HUES6 (cell line): ENCODE results near the gene SSH2.
A peak's percentile ranks its signal among the peaks of the same experiment; 100 is the strongest.

Experiments used
- H3K27ac ChIP-seq: 2 replicates; pipeline ENCODE4 v1.7.0; 2013; ENCODE audit warnings: low read depth, mild to moderate bottlenecking, low read length, inconsistent platforms
- H3K27me3 ChIP-seq: 2 replicates; pipeline ENCODE4 v1.6.1; 2013; ENCODE audit warnings: low read length; ENCODE audit not compliant: control insufficient read depth, insufficient read depth
- H3K36me3 ChIP-seq: 2 replicates; pipeline ENCODE4 v1.6.1; 2013; ENCODE audit warnings: low read length; ENCODE audit not compliant: control insufficient read depth, insufficient read depth
- H3K4me1 ChIP-seq: 2 replicates; pipeline ENCODE4 v1.6.1; 2013; ENCODE audit warnings: low read length; ENCODE audit not compliant: control insufficient read depth, insufficient read depth
- H3K4me3 ChIP-seq: 2 replicates; pipeline ENCODE4 v1.5.1; 2013; ENCODE audit warnings: low read depth, low read length
- H3K9ac ChIP-seq: one replicate; pipeline ENCODE4 v1.6.1; 2013; ENCODE audit warnings: mild to moderate bottlenecking, low read length
- H3K9me3 ChIP-seq: 2 replicates; pipeline ENCODE4 v1.6.1; 2013; ENCODE audit warnings: low read depth, low read length; ENCODE audit not compliant: control insufficient read depth, insufficient read depth

The SSH2 gene

GRCh38 chr17:29591737-29592608 lies 338.1 kb downstream of the SSH2 start:
- Histone ChIP-seq H3K36me3 (no peaks in the 10 kb centered on the region), H3K9me3 (no peaks in the 10 kb centered on the region), H3K4me3 (peak overlapping the region; percentile 64), H3K27me3 (peaks cover 13% of the 10 kb centered on the region; the same call in 1 of the 2 replicates), H3K27ac (no peak overlapping the region), H3K9ac (no peak overlapping the region), H3K4me1 (peaks cover 47% of the 10 kb centered on the region)

- peaks cover 13% of the 10 kb centered on the region; the same call in 1 of the 2 replicates for H3K27me3 ChIP-seq
- H3K36me3 ChIP-seq = no peaks in the 10 kb centered on the region
- no peaks in the 10 kb centered on the region for H3K9me3 ChIP-seq
- H3K9ac ChIP-seq = peak overlapping the region; percentile 64
- peak overlapping the region; percentile 64 for H3K4me3 ChIP-seq
- H3K27ac ChIP-seq = no peak overlapping the region
- H3K4me1 ChIP-seq = peaks cover 39% of the 10 kb centered on the region
These were observed 338.8 kb downstream of the SSH2 start for GRCh38 chr17:29591146-29591736.

- no peaks in the 10 kb centered on the region for H3K36me3 ChIP-seq
- H3K4me1 ChIP-seq = peaks cover 42% of the 10 kb centered on the region
- H3K27me3 ChIP-seq = peaks cover 13% of the 10 kb centered on the region; the same call in 1 of the 2 replicates
- no peaks in the 10 kb centered on the region for H3K9me3 ChIP-seq
- H3K27ac ChIP-seq = no peak overlapping the region
- H3K4me3 ChIP-seq = peak overlapping the region; percentile 64
- H3K9ac ChIP-seq = peak overlapping the region; percentile 23
These were observed 339.4 kb downstream of the SSH2 start for GRCh38 chr17:29590411-29591145.

DNA sequence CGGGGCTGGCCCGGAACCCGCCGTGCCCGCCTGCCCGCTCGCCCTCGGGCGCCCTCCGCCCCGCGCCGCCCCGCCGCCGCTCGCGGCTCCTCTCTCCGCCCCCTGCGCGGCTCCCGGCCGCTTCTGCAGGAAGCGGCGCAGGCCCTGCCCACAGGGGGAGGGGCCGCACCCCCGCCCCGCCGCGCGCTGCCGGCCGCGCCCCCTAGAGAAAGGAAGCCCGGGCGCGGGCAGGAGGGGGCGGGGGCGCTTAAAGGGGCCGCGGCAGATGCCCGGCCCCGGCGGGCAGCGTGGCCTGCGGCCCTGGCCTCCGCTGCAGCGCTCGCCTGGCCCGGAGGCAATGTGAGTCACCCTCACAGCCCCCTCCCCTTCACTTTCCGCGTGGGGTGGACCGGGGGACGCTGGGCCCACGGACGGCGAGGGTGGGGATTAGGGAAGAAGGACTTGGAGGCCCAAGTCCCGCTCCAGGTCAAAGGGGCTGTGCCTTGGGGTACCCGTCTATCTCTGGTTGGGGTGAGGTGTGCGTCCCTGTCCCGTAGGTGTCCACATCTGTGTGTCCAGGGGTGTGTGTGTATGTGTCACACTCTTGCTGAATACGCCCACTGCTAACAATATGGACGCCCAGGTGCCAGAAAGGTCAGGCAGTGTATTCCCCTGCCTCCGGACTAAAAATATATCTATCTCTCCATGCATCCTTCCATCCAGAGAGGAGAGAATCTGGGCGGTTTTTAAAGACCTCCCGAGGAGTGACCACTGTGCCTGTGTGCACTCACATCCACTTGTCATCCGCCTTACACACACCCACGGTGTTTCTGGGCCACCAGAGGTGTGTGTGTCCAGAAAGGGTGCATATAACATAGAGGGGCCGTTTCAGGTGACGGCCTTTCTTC lies 340.3 kb downstream of the SSH2 start, which contains the start of gene GIT1:
Gene GIT1 (minus strand): TSS at position 125 of the 887 bp plus-strand sequence. CDS start 270 bp downstream, outside the sequence.
- Histone ChIP-seq H3K4me3 (peak within 1 kb of the TSS; percentile 94), H3K27me3 (peaks cover 13% of the 10 kb centered on the region; the same call in 1 of the 2 replicates), H3K27ac (no peak within 1 kb of the TSS), H3K9ac (peak within 1 kb of the TSS; percentile 59), H3K36me3 (no peaks in the 10 kb centered on the region), H3K4me1 (peaks cover 48% of the 10 kb centered on the region), H3K9me3 (no peaks in the 10 kb centered on the region)

GRCh38 chr17:29588562-29589411 lies 341.2 kb downstream of the SSH2 start:
- Histone ChIP-seq H3K9me3 (no peaks in the 10 kb centered on the region), H3K27ac (no peak overlapping the region), H3K36me3 (no peaks in the 10 kb centered on the region), H3K9ac (peak overlapping the region; percentile 59), H3K4me3 (peak overlapping the region; percentile 94), H3K4me1 (peaks cover 52% of the 10 kb centered on the region), H3K27me3 (peaks cover 10% of the 10 kb centered on the region; the same call in 1 of the 2 replicates)

DNA sequence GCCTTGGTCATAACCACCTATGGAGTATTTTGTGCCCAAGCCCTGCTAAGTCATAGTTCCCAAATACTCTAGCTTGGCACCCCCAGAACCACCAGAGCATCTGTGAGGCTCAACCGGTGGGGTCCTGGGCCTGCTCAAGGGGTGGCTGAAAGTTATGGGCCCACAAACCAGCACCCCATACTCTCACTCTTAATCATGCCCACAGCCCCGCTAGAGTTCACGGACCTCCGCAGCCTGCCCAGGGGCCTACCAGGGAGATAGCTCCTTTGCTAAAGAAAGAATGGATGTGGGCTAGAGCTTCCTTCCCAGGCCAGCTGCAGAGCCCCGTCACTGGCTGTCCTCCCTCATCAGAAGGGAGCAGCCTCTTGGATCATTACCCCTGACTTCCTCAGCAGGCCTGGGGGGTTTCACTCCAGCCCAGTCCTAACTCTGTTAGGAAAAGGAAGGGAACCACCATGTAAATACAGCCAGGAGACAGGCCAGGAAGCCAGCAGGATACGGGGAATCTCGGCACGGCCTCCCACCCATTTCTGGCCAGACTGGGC lies 341.9 kb downstream of the SSH2 start:
- peaks cover 52% of the 10 kb centered on the region for H3K4me1 ChIP-seq
- 0 out of 2 replicates have a peak, but pooled peaks cover 4% of the 10 kb centered on the region for H3K9me3 ChIP-seq
- H3K27me3 ChIP-seq = peaks cover 7% of the 10 kb centered on the region; the same call in 1 of the 2 replicates
- H3K4me3 ChIP-seq = peak overlapping the region; percentile 94
- H3K9ac ChIP-seq = peak overlapping the region; percentile 59
- no peak overlapping the region for H3K27ac ChIP-seq
- peaks cover 4% of the 10 kb centered on the region for H3K36me3 ChIP-seq

GRCh38 chr17:29587591-29587990 lies 342.4 kb downstream of the SSH2 start:
- Histone ChIP-seq H3K4me1 (peaks cover 50% of the 10 kb centered on the region), H3K9ac (no peak overlapping the region), H3K27ac (no peak overlapping the region), H3K9me3 (0 out of 2 replicates have a peak, but pooled peaks cover 5% of the 10 kb centered on the region), H3K27me3 (peaks cover 7% of the 10 kb centered on the region; the same call in 1 of the 2 replicates), H3K4me3 (peak overlapping the region; percentile 94; the same call in 1 of the 2 replicates), H3K36me3 (peaks cover 9% of the 10 kb centered on the region)

DNA sequence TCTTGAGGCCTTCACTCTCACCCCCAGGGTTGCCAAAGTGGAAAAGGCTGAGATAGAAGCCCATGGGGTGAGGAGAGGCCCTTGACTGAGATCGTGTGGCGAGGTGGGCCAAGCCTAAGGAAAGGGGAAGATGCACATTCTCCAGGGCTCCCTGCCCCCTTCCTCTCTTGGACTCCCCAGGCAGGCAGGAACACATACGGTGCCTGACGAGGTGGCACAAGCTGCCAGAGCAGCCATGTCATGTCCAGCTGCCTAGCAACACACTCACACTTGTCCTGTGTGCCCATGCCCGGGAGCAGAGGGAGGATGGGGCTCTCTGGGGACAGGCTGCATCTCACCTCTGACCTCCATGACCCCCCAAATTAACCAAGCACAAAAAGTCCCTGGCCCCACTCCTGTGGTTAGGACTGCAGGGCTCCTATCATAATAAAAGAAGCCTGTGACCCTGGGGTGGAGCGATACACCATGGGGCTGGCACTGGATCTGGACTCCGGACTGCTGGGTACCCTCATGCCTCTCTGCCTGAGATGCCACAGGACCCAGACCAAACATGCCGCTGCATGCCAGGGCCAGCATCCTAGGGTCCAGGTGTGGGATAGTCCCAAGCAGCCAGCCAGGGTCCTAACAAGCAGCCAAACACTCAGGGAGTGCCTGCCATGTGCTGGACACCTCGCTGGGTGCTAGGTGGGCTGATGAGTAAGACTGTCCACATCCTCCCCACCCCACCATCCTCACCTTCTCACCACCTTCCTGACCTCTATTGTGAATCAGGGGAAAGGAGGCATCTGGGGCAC lies 343.2 kb downstream of the SSH2 start:
- peaks cover 7% of the 10 kb centered on the region; the same call in 1 of the 2 replicates for H3K27me3 ChIP-seq
- no peak overlapping the region for H3K27ac ChIP-seq
- no peak overlapping the region for H3K4me3 ChIP-seq
- peaks cover 43% of the 10 kb centered on the region for H3K4me1 ChIP-seq
- H3K36me3 ChIP-seq = peaks cover 16% of the 10 kb centered on the region
- H3K9ac ChIP-seq = no peak overlapping the region
- 0 out of 2 replicates have a peak, but pooled peaks cover 5% of the 10 kb centered on the region for H3K9me3 ChIP-seq
